Liver (tissue), 9 donors: ENCODE measurements around the gene TSEN34. TPM values are rescaled to one million over a fixed set of nuclear protein-coding genes. Genes with fewer than 3 reads are reported as not detected.
A peak's percentile ranks its signal among the peaks of the same experiment; 100 is the strongest.

Experiments
- DNase-seq: peaks from one replicate; pipeline ENCODE4 v3.0.0-alpha.2; 2017; ENCODE audit warnings: low spot score
- H3K27ac ChIP-seq, 2 donors: one replicate each; pipeline ENCODE4 v1.7.0; 2013; ENCODE audit warnings: inconsistent platforms in 2 of 2, low read length in 2 of 2, control low read depth in 1 of 2, low read depth in 1 of 2, mild to moderate bottlenecking in 1 of 2
- H3K27me3 ChIP-seq, 4 donors: one replicate each; pipeline versions ENCODE4 v1.6.1 to v1.7.0; 2013; ENCODE audit warnings: low read length in 3 of 4, inconsistent platforms in 1 of 4, mild to moderate bottlenecking in 1 of 4, moderate library complexity in 1 of 4; ENCODE audit not compliant: control insufficient read depth in 4 of 4, insufficient read depth in 4 of 4
- H3K36me3 ChIP-seq, 4 donors: one replicate each; pipeline versions ENCODE4 v1.6.1 to v1.7.0; 2013; ENCODE audit warnings: low read length in 3 of 4, mild to moderate bottlenecking in 3 of 4, low read depth in 1 of 4, moderate library complexity in 1 of 4; ENCODE audit not compliant: control insufficient read depth in 4 of 4, insufficient read depth in 3 of 4
- H3K4me1 ChIP-seq, 4 donors: one replicate each; pipeline versions ENCODE4 v1.6.1 to v1.7.0; 2013; ENCODE audit warnings: low read length in 3 of 4, mild to moderate bottlenecking in 3 of 4, moderate library complexity in 1 of 4; ENCODE audit not compliant: control insufficient read depth in 4 of 4, insufficient read depth in 4 of 4
- H3K4me3 ChIP-seq, 3 donors: one replicate each; pipeline versions ENCODE4 v1.6.1 to v1.7.0; 2013; ENCODE audit warnings: low read length in 3 of 3, control low read depth in 1 of 3, low read depth in 1 of 3, mild to moderate bottlenecking in 1 of 3
- H3K9ac ChIP-seq, 2 donors: one replicate each; pipeline ENCODE4 v1.7.0; 2013; ENCODE audit warnings: low read length in 2 of 2, mild to moderate bottlenecking in 2 of 2, moderate library complexity in 2 of 2, control low read depth in 1 of 2, low read depth in 1 of 2
- H3K9me3 ChIP-seq, 4 donors: one replicate each; pipeline versions ENCODE4 v1.6.1 to v1.7.0; 2013; ENCODE audit warnings: low read length in 3 of 4; ENCODE audit not compliant: control insufficient read depth in 4 of 4
- EGR1 ChIP-seq, 2 donors: IDR thresholded peaks; 2 replicates each; pipeline ENCODE4 v1.6.1; 2016 to 2018; ENCODE audit warnings: antibody characterized with exemption in 2 of 2, low read depth in 2 of 2
- FOXA1 ChIP-seq: IDR thresholded peaks from 2 replicates; pipeline ENCODE4 v1.6.1; 2016; ENCODE audit warnings: antibody characterized with exemption
- FOXA2 ChIP-seq: IDR thresholded peaks from 2 replicates; pipeline ENCODE4 v1.6.1; 2016; ENCODE audit warnings: antibody characterized with exemption
- GABPA ChIP-seq, 2 donors: IDR thresholded peaks in 1 of 2; conservative IDR thresholded peaks in 1 of 2; 2 replicates each; pipeline ENCODE4 v1.6.1; 2016; ENCODE audit warnings: antibody characterized with exemption in 2 of 2, mild to moderate bottlenecking in 1 of 2, moderate library complexity in 1 of 2
- HNF4A ChIP-seq, 2 donors: conservative IDR thresholded peaks; 2 replicates each; pipeline ENCODE4 v1.6.1; 2016; ENCODE audit warnings: antibody characterized with exemption in 2 of 2, mild to moderate bottlenecking in 2 of 2
- HNF4G ChIP-seq: IDR thresholded peaks from 2 replicates; pipeline ENCODE4 v1.6.1; 2016; ENCODE audit warnings: antibody characterized with exemption
- JUND ChIP-seq, 2 donors: IDR thresholded peaks; 2 replicates each; pipeline ENCODE4 v1.6.1; 2016; ENCODE audit warnings: antibody characterized with exemption in 2 of 2
- RAD21 ChIP-seq, 2 donors: IDR thresholded peaks; 2 replicates each; pipeline ENCODE4 v1.6.1; 2016; ENCODE audit warnings: antibody characterized with exemption in 2 of 2, mild to moderate bottlenecking in 2 of 2
- RXRA ChIP-seq, 2 donors: IDR thresholded peaks; 2 replicates each; pipeline ENCODE4 v1.6.1; 2017 to 2018; ENCODE audit warnings: antibody characterized with exemption in 2 of 2, mild to moderate bottlenecking in 1 of 2
- YY1 ChIP-seq: IDR thresholded peaks from 2 replicates; pipeline ENCODE4 v1.6.1; 2016; ENCODE audit warnings: antibody characterized with exemption, mild to moderate bottlenecking
- WGBS: extraction: QIAGEN DNeasy Blood & Tissue Kit; methylation state at CpG from one replicate; pipeline ENCODE4 v1.1.7; 2013; 5-methylcytosine and 5-hydroxymethylcytosine counted together
- polyA plus RNA-seq, 2 donors: library from polyadenylated mRNA; stranded (reverse) in 1 of 2; unstranded in 1 of 2; fragments of 200-250 nt in 1 of 2; fragments of >200 nt in 1 of 2; fragmentation: Nextera tagmentation in 1 of 2; extraction: Ambion mirVana in 1 of 2; gene quantifications; one replicate each; pipeline versions ENCODE4 v1.2.1 to v1.2.3, GENCODE V29; 2013 to 2015
- total RNA-seq, 2 donors: library from RNA; depleted of rRNA; stranded (reverse); fragments of >200 nt; gene quantifications; one replicate each; pipeline ENCODE4 v1.2.3, GENCODE V29; 2014
- TF ChIP-seq, protein P1 (sequence below): IDR thresholded peaks from 2 replicates; pipeline ENCODE4 v1.6.1; 2016; ENCODE audit warnings: antibody characterized with exemption
- TF ChIP-seq, protein P2 (sequence below): IDR thresholded peaks from 2 replicates; pipeline ENCODE4 v1.6.1; 2016; ENCODE audit warnings: antibody characterized with exemption
- TF ChIP-seq, protein P3 (sequence below): IDR thresholded peaks from 2 replicates; pipeline ENCODE4 v1.6.1; 2016; ENCODE audit warnings: antibody characterized with exemption, mild to moderate bottlenecking
- TF ChIP-seq, protein P4 (sequence below): fragments of 150-350 bp; IDR thresholded peaks from 2 replicates; pipeline ENCODE4 v1.5.1; 2017; ENCODE audit warnings: improper control_type of control experiment, low read depth, low read length; ENCODE audit not compliant: missing input control
- donor health status: healthy.
- donor health status: healthy.
- donor health status: healthy.
- donor health status: healthy.
- donor health status: healthy.

TSEN34 gene
- total and polyA plus RNA-seq, 4 donors, result 15.5 to 37.9 (median 24.6) TPM

DNA sequence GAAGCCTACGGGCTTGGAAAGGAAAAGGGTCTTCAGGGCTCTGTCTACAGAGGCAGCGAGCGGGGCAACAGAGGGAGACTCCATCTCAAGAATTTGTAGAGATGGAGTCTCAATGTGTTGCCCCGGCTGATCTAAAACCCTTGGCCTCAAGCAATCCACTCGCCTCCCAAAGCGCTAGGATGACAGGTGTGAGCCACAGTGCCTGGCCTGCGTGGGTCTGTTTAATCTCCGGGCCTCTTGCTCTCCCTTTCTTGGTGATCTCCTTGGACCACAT, 17.6 kb downstream of the TSEN34 start:
- Histone ChIP-seq H3K4me1 (peaks cover 31 to 78% (median 66%) of the 10 kb centered on the region in 4 donors), H3K36me3 (peaks cover 19 to 35% (median 26%) of the 10 kb centered on the region in 4 donors), H3K27ac (peak overlapping the region; percentile 88 to 94), H3K9me3 (no peaks in the 10 kb centered on the region), H3K4me3 (no peak overlapping the region), H3K9ac (peak overlapping the region; percentile 9 to 11), H3K27me3 (no peaks in the 10 kb centered on the region)
- no peak for DNase-seq
- 85% methylated on average over 8 of the region's 8 CpGs for WGBS
- TF ChIP-seq, protein P1, sequence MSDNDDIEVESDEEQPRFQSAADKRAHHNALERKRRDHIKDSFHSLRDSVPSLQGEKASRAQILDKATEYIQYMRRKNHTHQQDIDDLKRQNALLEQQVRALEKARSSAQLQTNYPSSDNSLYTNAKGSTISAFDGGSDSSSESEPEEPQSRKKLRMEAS, result no peak

DNA sequence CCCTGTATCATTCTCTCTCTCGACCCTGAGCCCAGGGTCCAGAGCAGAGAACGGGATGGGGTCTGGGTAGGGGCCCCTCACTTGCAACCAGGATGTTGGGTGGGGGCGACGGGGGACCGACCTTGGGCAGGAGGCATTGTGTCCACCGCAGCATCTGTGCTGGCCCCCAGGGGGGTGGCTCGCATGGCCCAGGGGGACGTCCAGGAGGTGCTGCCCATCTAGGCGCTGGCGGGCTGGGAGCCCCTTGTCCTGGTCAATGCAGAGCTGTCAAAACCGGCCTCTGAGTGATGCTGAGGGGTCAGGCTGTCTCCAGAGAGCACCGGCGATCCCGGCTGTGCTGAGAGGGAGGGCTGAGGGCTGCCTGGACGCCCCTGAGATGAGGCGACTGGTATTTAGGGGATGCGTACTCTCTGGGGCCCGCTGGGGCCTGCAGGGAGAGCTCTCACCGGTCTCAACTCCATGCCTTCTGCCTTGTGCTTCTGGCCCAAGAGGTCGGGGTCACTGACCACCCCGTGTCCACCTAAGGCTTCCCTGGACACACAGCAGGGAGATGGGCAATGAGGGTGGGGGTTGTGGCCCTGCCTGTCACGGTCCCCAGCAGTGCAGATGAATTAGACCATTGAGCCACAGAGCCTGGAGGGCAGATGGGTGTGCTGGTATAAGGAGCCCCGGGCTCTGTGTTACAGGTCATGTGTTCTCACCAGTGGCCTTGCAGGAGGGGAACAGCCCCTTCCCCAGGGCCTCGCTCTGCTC, 18.1 kb downstream of the TSEN34 start:
- 57% methylated on average over 24 of the region's 24 CpGs for WGBS
- H3K9ac ChIP-seq, result peak overlapping the region; percentile 40 to 52
- H3K4me3 ChIP-seq, result no peak overlapping the region
- peak overlapping the region; percentile 88 to 94 for H3K27ac ChIP-seq
- H3K4me1 ChIP-seq, result peaks cover 31 to 73% (median 61%) of the 10 kb centered on the region in 4 donors
- H3K27me3 ChIP-seq, result no peaks in the 10 kb centered on the region
- H3K9me3 ChIP-seq, result no peaks in the 10 kb centered on the region
- TF ChIP-seq, protein P2, sequence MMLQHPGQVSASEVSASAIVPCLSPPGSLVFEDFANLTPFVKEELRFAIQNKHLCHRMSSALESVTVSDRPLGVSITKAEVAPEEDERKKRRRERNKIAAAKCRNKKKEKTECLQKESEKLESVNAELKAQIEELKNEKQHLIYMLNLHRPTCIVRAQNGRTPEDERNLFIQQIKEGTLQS, result no peak
- TF ChIP-seq, protein P3, sequence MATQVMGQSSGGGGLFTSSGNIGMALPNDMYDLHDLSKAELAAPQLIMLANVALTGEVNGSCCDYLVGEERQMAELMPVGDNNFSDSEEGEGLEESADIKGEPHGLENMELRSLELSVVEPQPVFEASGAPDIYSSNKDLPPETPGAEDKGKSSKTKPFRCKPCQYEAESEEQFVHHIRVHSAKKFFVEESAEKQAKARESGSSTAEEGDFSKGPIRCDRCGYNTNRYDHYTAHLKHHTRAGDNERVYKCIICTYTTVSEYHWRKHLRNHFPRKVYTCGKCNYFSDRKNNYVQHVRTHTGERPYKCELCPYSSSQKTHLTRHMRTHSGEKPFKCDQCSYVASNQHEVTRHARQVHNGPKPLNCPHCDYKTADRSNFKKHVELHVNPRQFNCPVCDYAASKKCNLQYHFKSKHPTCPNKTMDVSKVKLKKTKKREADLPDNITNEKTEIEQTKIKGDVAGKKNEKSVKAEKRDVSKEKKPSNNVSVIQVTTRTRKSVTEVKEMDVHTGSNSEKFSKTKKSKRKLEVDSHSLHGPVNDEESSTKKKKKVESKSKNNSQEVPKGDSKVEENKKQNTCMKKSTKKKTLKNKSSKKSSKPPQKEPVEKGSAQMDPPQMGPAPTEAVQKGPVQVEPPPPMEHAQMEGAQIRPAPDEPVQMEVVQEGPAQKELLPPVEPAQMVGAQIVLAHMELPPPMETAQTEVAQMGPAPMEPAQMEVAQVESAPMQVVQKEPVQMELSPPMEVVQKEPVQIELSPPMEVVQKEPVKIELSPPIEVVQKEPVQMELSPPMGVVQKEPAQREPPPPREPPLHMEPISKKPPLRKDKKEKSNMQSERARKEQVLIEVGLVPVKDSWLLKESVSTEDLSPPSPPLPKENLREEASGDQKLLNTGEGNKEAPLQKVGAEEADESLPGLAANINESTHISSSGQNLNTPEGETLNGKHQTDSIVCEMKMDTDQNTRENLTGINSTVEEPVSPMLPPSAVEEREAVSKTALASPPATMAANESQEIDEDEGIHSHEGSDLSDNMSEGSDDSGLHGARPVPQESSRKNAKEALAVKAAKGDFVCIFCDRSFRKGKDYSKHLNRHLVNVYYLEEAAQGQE, result no peak
- TF ChIP-seq, protein P1, result no peak
- TF ChIP-seq YY1 (no peak), FOXA1 (no peak), HNF4G (no peak), EGR1 (IDR thresholded peaks at IDR 0.05; ENCODE audit: low read depth in 2 of 2) (no peak), FOXA2 (no peak)
- H3K36me3 ChIP-seq, result peaks cover 16 to 31% (median 25%) of the 10 kb centered on the region in 4 donors
- DNase-seq, result no peak

DNA sequence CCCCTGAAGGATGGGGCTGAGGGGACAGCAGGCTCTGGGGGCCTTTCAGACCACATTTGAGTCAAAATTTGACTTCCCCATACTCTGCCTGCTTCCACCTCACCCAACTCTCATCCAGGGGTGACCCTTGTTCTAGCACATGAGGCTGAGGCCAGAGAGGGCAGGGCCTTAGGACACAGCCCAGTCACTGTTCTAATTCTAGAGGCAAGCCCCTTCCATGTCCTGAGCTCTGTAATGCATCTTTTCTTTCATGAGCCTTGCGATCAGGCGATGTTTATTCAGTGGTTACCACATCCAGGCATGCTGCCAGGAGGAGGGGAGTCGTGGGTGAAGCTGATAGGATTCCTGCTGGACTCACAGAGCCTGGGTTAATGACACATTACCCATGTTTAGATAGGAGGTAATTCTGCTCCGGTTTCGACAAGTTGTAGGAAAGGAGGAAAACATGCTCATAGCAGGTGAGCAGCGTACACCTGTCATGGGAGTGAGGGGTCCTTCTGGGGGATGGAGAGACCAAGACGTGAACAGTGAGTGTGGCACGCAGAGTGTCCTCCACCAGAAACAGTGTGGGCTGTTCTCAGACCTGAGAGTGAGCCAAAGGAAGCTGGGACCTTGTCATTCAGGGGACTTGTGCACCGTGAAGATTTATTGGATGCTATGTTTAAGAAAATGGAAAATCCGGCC, 18.8 kb downstream of the TSEN34 start:
- peaks cover 29 to 66% (median 54%) of the 10 kb centered on the region in 4 donors for H3K4me1 ChIP-seq
- 11% methylated on average over 10 of the region's 10 CpGs for WGBS
- peaks cover 13 to 24% (median 20%) of the 10 kb centered on the region in 4 donors for H3K36me3 ChIP-seq
- H3K9me3 ChIP-seq, result no peaks in the 10 kb centered on the region
- H3K27me3 ChIP-seq, result no peaks in the 10 kb centered on the region
- H3K4me3 ChIP-seq, result peak overlapping the region in 2 of 3 donors; percentile 21 to 29
- DNase-seq, result peak; percentile 85
- peak overlapping the region; percentile 88 to 94 for H3K27ac ChIP-seq
- peak overlapping the region; percentile 40 to 52 for H3K9ac ChIP-seq
- TF ChIP-seq, protein P4, sequence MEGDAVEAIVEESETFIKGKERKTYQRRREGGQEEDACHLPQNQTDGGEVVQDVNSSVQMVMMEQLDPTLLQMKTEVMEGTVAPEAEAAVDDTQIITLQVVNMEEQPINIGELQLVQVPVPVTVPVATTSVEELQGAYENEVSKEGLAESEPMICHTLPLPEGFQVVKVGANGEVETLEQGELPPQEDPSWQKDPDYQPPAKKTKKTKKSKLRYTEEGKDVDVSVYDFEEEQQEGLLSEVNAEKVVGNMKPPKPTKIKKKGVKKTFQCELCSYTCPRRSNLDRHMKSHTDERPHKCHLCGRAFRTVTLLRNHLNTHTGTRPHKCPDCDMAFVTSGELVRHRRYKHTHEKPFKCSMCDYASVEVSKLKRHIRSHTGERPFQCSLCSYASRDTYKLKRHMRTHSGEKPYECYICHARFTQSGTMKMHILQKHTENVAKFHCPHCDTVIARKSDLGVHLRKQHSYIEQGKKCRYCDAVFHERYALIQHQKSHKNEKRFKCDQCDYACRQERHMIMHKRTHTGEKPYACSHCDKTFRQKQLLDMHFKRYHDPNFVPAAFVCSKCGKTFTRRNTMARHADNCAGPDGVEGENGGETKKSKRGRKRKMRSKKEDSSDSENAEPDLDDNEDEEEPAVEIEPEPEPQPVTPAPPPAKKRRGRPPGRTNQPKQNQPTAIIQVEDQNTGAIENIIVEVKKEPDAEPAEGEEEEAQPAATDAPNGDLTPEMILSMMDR, result no peak
- TF ChIP-seq JUND (IDR thresholded peaks at IDR 0.05) (peak; percentile 60 to 94), HNF4A (conservative IDR thresholded peaks at IDR 0.05) (peak; percentile 82 to 86), RXRA (IDR thresholded peaks at IDR 0.05) (peak; percentile 94 to 97), GABPA (IDR thresholded peaks at IDR 0.05 in 1 of 2, conservative IDR thresholded peaks at IDR 0.05 in 1 of 2) (peak in 1 of 2 donors; percentile 63), YY1 (peak; percentile 84), FOXA2 (peak; percentile 97), HNF4G (peak; percentile 14), RAD21 (IDR thresholded peaks at IDR 0.05) (peak; percentile 45 to 52)
- TF ChIP-seq, protein P3, result peak; percentile 75
- TF ChIP-seq, protein P1, result peak; percentile 94
